Calu3 (cell line): ENCODE data around the gene RPL37A. TPM values are rescaled to one million over a fixed set of nuclear protein-coding genes. Genes with fewer than 3 reads are reported as not detected.
A peak's percentile ranks its signal among the peaks of the same experiment; 100 is the strongest.

ENCODE experiments used
- BruUV-seq: library from RNA; stranded (reverse); fragments of 400-500 nt; replicated peaks from 2 replicates; lab custom pipeline; 2021; lab: Mats Ljungman, UMichigan
- CTCF ChIA-PET: fragments of 300-600 bp; sonication (Branson Sonifier 250); formaldehyde crosslinking; loops from one replicate; lab custom pipeline; 2022; ENCODE audit warnings: antibody characterized with exemption; lab: Charles Lee
- DNase-seq: peaks from one replicate; pipeline ENCODE4 v3.0.0; 2022
- H3K27ac Mint-ChIP-seq: one replicate; pipeline ENCODE4 v1.8.0; 2022; ENCODE audit warnings: mixed read lengths; ENCODE audit not compliant: unreplicated experiment
- H3K27me3 Mint-ChIP-seq: one replicate; pipeline ENCODE4 v1.8.0; 2022; ENCODE audit warnings: mixed read lengths; ENCODE audit not compliant: unreplicated experiment
- H3K36me3 Mint-ChIP-seq: one replicate; pipeline ENCODE4 v1.8.0; 2022; ENCODE audit warnings: mild to moderate bottlenecking, moderate library complexity, mixed read lengths; ENCODE audit not compliant: insufficient read depth, unreplicated experiment
- H3K4me1 Mint-ChIP-seq: one replicate; pipeline ENCODE4 v1.8.0; 2022; ENCODE audit warnings: mild to moderate bottlenecking, low read depth, mixed read lengths; ENCODE audit not compliant: unreplicated experiment
- H3K4me3 Mint-ChIP-seq: one replicate; pipeline ENCODE4 v1.8.0; 2022; ENCODE audit warnings: mild to moderate bottlenecking, low read depth, moderate library complexity, mixed read lengths; ENCODE audit not compliant: unreplicated experiment
- H3K9me3 Mint-ChIP-seq: one replicate; pipeline ENCODE4 v1.8.0; 2022; ENCODE audit warnings: low read depth, mixed read lengths; ENCODE audit not compliant: unreplicated experiment
- CTCF ChIP-seq: fragments of 200-600 bp; IDR thresholded peaks from one replicate; pipeline ENCODE4 v1.8.0; 2022; ENCODE audit warnings: antibody characterized with exemption; ENCODE audit not compliant: unreplicated experiment
- intact Hi-C: fragments of 100-400 bp; cut with micrococcal nuclease; formaldehyde crosslinking; loops from one replicate; pipeline ENCODE4 v1.10.0; 2022; ENCODE audit not compliant: unreplicated experiment
- total RNA-seq: library from RNA; stranded (reverse); gene quantifications from 2 replicates; pipeline ENCODE4 v1.2.3, GENCODE V29; 2022

The RPL37A gene
- total RNA-seq, 1 experiment from 2014 or later = 1,889 TPM

DNA sequence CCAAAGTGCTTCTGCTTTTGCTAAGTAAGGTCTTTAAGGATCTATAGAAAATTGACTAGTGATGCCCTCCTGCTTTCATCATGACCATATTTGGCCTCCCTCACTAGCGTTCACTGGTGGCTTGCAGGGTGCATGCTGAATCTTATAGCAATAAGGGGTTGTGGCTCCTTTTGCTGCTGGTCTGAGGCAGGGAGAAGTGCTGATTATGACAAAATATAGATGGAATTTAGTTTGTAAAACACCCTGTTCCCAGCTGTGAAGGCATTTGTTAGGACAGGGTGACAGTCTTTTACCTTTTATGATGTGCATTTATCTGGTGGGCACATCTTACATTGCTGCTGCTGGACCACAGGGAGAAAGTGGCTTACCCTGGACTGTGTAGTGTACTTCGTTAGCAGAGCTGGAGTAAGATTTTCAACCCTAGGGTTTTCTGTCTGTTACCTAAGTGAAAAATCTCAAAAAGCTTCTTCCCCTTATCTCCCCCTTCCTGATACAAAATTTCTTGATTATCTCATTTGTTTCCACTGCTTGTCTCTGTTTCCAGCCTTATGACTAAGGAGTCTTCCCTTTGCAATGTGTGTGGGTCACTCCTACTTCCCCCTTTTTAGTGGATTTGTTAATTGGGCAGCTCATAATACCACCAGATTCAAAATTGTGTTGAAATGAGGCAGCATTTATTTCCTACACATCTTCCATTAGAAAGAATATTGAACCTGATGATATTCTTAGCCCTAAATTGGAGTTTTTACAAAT is 21.2 kb upstream of the RPL37A start:
- no peaks in the 10 kb centered on the region for H3K9me3 Mint-ChIP-seq
- no TSS peak for BruUV-seq
- no peak for DNase-seq
- no peak overlapping the region for H3K27ac Mint-ChIP-seq
- H3K27me3 Mint-ChIP-seq = no peaks in the 10 kb centered on the region
- peaks cover 15% of the 10 kb centered on the region for H3K4me1 Mint-ChIP-seq
- H3K4me3 Mint-ChIP-seq = no peak overlapping the region
- TF ChIP-seq CTCF = no peak
- peaks cover 10% of the 10 kb centered on the region for H3K36me3 Mint-ChIP-seq
- CTCF ChIA-PET = no interaction called here
- intact Hi-C loops = loop anchor here (10.0 kb wide), 1 partner anchor 263 kb away; no protein-coding TSS in a partner anchor

- DNase-seq = peak; percentile 59
- TF ChIP-seq CTCF = no peak
- Mint-ChIP-seq H3K4me3 (no peak overlapping the region), H3K9me3 (no peaks in the 10 kb centered on the region), H3K27ac (no peak overlapping the region), H3K4me1 (peaks cover 15% of the 10 kb centered on the region), H3K27me3 (no peaks in the 10 kb centered on the region), H3K36me3 (peaks cover 10% of the 10 kb centered on the region)
- no TSS peak for BruUV-seq
- CTCF ChIA-PET = interaction anchor here (1.0 kb wide), 1 partner anchor 187 kb away, joined by 3 read pairs; no protein-coding TSS in a partner anchor
- intact Hi-C loops = loop anchor here (10.0 kb wide), 1 partner anchor 263 kb away; no protein-coding TSS in a partner anchor
Measured at GRCh38 chr2:216478151-216478550, 20.5 kb upstream of the RPL37A start.

- no TSS peak for BruUV-seq
- Mint-ChIP-seq H3K27me3 (no peaks in the 10 kb centered on the region), H3K4me3 (no peak overlapping the region), H3K36me3 (peaks cover 10% of the 10 kb centered on the region), H3K9me3 (no peaks in the 10 kb centered on the region), H3K27ac (no peak overlapping the region), H3K4me1 (peaks cover 15% of the 10 kb centered on the region)
- TF ChIP-seq CTCF = no peak
- no peak for DNase-seq
- intact Hi-C loops = loop anchor here (10.0 kb wide), 1 partner anchor 264 kb away; no protein-coding TSS in a partner anchor
- CTCF ChIA-PET = interaction anchor here (1.0 kb wide), 1 partner anchor 187 kb away, joined by 3 read pairs; no protein-coding TSS in a partner anchor
Measured at GRCh38 chr2:216478791-216479190, 19.9 kb upstream of the RPL37A start.

DNA sequence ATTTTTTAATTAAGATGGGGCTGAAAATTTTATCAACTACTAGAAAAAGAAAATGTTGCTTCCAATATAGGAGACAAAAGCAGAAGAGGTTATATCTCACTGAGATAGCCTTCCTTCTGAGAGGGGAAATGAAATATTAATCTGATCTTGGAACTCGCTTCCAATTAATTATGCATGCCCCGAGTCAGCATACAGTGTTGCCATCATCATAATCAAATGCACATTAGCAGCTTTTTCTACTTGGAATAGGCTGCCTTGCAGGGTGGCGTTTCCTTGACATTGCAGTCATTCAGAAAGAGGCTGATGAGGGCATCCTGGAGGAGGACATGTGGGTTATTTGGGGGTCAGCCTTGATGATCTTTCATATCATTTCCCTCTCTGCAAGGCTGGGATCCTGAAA is 18.4 kb upstream of the RPL37A start:
- H3K27me3 Mint-ChIP-seq = no peaks in the 10 kb centered on the region
- CTCF ChIA-PET = no interaction called here
- no peaks in the 10 kb centered on the region for H3K9me3 Mint-ChIP-seq
- no peak for TF ChIP-seq CTCF
- no TSS peak for BruUV-seq
- H3K36me3 Mint-ChIP-seq = peaks cover 10% of the 10 kb centered on the region
- no peak overlapping the region for H3K27ac Mint-ChIP-seq
- intact Hi-C loops = no loop called here
- no peak overlapping the region for H3K4me3 Mint-ChIP-seq
- DNase-seq = no peak
- H3K4me1 Mint-ChIP-seq = peaks cover 15% of the 10 kb centered on the region
